Brain microvascular endothelial cell (primary cell): Measurements from ENCODE around the gene MMP23B.
"Not testable (repeated sequence)": the region's sequence is repeated elsewhere in the genome, so short reads cannot be mapped to it uniquely, and the experiment has no call there.

Source experiments
- DNase-seq: peaks from one replicate; pipeline ENCODE4 v3.0.0-alpha.2; 2020
- H3K27ac ChIP-seq: fragments of 250-450 bp; sonication (Bioruptor Pico); 2 replicates; pipeline ENCODE4 v1.5.1; 2020; ENCODE audit warnings: mild to moderate bottlenecking, moderate library complexity
- H3K27me3 ChIP-seq: fragments of 250-450 bp; sonication (Bioruptor Pico); replicated peaks from 2 replicates; pipeline ENCODE4 v1.5.1; 2020; ENCODE audit warnings: mild to moderate bottlenecking
- H3K36me3 ChIP-seq: fragments of 250-450 bp; sonication (Bioruptor Pico); replicated peaks from 2 replicates; pipeline ENCODE4 v1.5.1; 2020; ENCODE audit warnings: mild to moderate bottlenecking
- H3K4me3 ChIP-seq: 2 replicates; pipeline ENCODE4 v1.5.1; 2011; ENCODE audit warnings: low read depth, mild to moderate bottlenecking, control low read depth, low read length, moderate library complexity
- CTCF ChIP-seq: IDR thresholded peaks from 2 replicates; pipeline ENCODE4 v1.5.1; 2011; ENCODE audit warnings: low read depth, mild to moderate bottlenecking, moderate library complexity, low read length, control low read depth, inconsistent platforms; ENCODE audit errors: missing control alignments
- in situ Hi-C: cut with HindIII; loops from 2 replicates; pipeline ENCODE4 v1.10.0; 2017; ENCODE audit warnings: low sequenced_read_pairs, low pct_ligation_motif_present

The MMP23B gene

DNA sequence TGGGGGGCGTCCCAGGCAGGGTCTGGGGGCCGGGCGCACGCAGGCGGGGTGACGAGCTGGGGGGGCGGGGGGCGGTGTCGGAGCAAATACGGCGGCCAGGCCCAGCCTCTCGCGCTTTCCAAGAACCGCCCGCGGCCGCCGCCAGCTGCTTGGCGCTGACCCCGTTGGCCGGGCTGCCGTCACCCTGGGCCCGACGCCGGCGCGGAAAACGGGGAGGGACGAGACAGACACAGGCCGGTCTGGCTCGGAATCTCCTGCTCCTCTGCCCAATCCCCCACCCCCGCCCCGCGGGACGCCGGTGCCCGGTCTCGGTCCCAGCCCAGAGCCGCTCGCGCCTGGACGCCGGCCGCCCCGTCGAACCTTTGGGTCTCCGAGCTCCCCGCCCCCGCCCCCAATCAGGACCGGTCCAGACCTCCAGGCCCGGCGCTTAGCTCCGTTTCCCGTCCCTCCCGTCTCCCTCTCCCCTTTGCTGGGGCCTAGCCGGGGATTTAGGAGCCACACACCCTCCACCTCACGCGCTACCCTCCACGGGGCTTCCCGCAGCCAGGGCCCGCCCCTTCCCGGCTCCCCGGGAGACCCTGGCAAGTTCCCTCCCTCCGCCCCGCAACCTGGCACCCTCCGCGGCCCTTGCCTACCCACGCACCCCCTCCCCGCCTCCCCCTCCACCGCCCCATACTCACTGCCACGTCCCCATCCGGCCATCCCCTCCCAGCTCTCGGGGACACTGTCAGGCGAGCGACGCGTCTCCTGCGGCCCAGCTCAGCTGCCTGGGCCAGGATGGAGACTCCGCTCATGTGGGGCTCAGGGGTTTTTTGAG lies 800 bp upstream of the MMP23B start:
- H3K36me3 ChIP-seq = peaks cover 4% of the 10 kb centered on the region
- TF ChIP-seq CTCF = no peak
- in situ Hi-C loops = no loop called here
- H3K27me3 ChIP-seq = peaks cover 17% of the 10 kb centered on the region
- H3K4me3 ChIP-seq = no peak overlapping the region
- H3K27ac ChIP-seq = no peak overlapping the region
- DNase-seq = no peak

DNA sequence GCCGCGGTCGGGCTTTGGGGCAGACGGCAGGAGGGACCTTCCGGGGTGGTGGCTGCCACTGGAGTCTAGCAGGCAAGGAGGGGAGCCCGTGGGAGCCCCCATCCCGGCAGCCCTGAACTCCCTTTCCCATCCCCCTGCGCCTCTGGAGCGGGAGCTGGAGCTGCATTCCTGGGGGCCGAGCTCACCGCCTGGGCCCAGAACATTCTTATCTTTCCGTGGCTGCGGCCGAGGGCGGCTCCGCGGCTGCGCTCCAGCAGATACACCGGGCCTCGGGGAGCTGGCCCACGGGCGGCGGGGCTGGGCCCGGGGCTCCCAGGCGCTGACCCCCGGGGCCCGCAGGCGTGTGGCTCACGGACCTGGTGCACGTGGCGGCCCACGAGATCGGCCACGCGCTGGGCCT lies 1.4 kb downstream of the MMP23B start:
- in situ Hi-C loops, H3K27ac ChIP-seq, DNase-seq: not testable (repeated sequence)

GRCh38 chr1:1634613-1635012 lies 2.6 kb downstream of the MMP23B start:
- H3K36me3 ChIP-seq, H3K27ac ChIP-seq, DNase-seq, in situ Hi-C loops, H3K4me3 ChIP-seq: not testable (repeated sequence)
- H3K27me3 ChIP-seq = peaks cover 17% of the 10 kb centered on the region

More for the DNA sequence above, 1.4 kb downstream of the MMP23B start:
- Histone ChIP-seq H3K36me3 (peaks cover 10% of the 10 kb centered on the region), H3K27me3 (peaks cover 17% of the 10 kb centered on the region)
- not testable (repeated sequence) for H3K4me3 ChIP-seq

- not testable (repeated sequence) for H3K27me3 ChIP-seq
These were observed 4.9 kb downstream of the MMP23B start for GRCh38 chr1:1636621-1637478.

DNA sequence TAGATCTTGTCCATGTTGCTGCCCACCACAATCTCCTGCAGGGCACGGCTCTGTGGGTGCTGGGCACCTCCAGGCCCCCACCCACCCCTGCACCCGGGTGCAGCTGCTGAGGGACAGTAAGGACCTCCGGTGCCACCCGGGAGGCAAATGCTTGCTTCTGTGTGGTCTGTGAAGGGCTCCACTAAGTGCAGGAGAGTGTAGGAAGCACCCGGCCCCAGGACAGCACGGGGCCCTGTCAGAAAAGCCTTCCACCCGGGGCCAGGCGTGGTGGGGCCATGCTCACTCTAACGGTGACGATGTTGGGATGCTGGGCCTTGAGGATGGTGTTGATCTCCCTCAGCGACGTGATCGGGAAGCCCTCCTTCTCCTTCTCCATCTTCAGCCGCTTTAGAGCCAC lies 5.5 kb downstream of the MMP23B start:
- in situ Hi-C loops, H3K27me3 ChIP-seq, DNase-seq, H3K27ac ChIP-seq, H3K4me3 ChIP-seq, H3K36me3 ChIP-seq: not testable (repeated sequence)

More at GRCh38 chr1:1636621-1637478, 4.9 kb downstream of the MMP23B start:
- DNase-seq, H3K27ac ChIP-seq, H3K36me3 ChIP-seq, in situ Hi-C loops, H3K4me3 ChIP-seq: not testable (repeated sequence)

DNA sequence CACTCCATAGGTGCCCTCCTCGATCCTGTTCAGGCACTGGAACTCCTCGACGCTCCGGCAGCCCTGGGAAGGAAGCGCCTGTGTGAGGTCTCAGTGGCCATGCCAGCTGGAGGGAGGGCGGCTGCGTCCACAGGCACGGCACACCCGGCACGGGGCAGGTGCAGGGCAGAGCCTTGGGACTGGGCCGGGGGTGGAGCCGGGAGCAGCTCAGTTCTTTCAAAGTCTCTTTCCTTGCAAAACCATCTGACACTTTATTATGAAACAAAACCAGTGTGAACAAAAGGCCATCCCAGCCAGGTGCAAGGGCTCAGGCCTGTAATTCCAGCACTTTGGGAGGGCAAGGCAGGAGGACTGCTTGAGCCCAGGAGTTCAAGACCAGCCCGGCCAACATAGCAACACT lies 6.6 kb downstream of the MMP23B start:
- H3K36me3 ChIP-seq, DNase-seq, H3K27me3 ChIP-seq, H3K27ac ChIP-seq, H3K4me3 ChIP-seq, in situ Hi-C loops: not testable (repeated sequence)

DNA sequence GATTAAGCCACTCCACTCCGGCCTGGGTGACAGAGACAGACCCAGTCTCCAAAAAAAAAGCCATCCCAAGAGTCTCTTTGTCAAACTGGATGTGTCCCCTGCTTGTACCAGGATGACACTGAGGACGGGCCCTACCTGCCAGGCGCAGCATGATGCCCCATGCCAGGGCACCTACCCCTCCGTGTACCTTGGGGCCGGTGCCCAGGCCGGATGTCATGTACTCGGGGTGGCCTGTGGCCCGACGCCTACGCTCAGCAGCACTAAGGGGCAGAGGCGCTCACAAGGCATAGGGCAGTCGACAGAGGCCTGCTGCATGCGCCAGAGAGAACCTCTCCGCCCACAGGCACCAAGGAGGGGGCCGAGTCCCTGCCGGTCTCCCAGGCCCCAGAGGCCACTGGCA lies 7.4 kb downstream of the MMP23B start:
- in situ Hi-C loops, H3K27ac ChIP-seq, H3K4me3 ChIP-seq, H3K36me3 ChIP-seq, H3K27me3 ChIP-seq, DNase-seq: not testable (repeated sequence)

- H3K27me3 ChIP-seq, H3K4me3 ChIP-seq, H3K36me3 ChIP-seq, in situ Hi-C loops, DNase-seq, H3K27ac ChIP-seq: not testable (repeated sequence)
These were observed 8.1 kb downstream of the MMP23B start for GRCh38 chr1:1640081-1640480.

- DNase-seq = not testable (repeated sequence)
These were observed 8.9 kb downstream of the MMP23B start for GRCh38 chr1:1640711-1641461.

DNA sequence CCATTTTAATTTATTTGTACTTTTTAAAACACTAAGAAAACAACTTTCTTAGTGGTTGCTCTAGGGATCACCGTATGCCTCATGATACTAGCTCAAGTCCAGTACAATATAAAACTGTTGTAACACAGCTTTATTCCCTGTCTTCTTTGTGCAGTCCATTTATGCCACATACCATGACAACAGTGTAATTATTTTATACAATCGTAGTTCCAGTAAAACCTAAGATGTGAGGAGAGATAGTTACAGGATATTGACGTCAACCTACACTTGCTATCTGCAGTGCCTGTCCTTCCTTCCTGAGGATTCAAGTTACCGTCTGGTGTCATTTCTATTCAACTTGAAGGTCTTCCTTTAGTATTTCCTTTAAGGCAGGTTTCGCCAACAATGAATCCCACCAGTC lies 14.4 kb downstream of the MMP23B start:
- H3K4me3 ChIP-seq, H3K27me3 ChIP-seq, H3K27ac ChIP-seq, in situ Hi-C loops, DNase-seq, H3K36me3 ChIP-seq: not testable (repeated sequence)

More at GRCh38 chr1:1640711-1641461, 8.9 kb downstream of the MMP23B start:
- H3K27me3 ChIP-seq, H3K27ac ChIP-seq, H3K4me3 ChIP-seq, in situ Hi-C loops, H3K36me3 ChIP-seq: not testable (repeated sequence)

DNA sequence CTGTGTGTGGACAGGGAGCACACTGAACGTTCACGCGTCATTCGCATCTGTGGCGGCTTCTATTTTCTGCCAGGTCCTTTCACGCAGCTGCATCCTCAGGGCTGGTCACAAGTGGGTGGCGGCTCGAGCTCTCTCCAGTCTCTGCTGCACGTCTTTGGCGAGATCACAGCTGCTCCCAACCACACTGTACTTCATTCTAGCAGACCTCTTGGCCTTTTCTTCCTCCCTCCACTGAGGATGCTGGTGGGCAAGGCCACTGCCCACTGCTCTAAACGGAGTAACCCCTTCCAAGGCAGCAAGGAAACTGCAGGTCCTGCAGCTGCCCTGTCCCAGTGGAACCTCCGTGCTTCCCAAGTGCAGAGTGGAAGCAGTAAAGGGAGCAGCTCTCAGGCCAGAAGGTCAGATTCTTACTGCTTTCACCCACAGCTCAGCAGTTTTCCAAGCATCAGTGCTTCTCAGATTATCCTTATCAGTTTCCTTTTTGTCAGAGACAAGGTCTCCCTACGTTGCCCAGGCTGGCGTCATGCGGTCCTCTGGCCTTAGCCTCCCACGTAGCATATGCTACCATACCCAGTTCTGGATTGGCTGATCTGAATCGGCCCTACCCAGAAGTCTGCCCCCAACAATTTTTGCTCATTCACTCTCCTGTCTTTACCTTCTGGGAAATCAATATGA lies 15.7 kb downstream of the MMP23B start:
- H3K36me3 ChIP-seq, H3K27ac ChIP-seq, DNase-seq, H3K27me3 ChIP-seq, H3K4me3 ChIP-seq, in situ Hi-C loops: not testable (repeated sequence)

DNA sequence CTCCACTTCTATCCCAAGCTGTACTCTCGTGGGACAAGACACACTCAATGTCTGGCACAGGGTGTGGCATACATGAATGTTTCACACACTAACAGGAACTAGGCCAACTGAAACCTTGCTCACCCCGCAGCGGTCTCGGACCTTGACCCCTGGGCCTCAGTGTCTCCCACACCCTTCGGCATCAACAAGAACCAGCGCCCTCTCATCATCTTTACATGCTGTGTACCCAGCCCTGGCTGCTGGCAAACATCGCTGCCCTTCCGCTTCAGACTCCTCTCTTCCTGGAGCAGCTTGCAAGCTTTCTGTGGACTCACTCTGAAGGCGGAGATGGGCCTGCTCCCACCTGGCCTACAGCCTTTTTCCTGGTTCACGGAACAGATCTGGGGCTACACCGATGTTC lies 16.3 kb downstream of the MMP23B start:
- H3K27ac ChIP-seq, H3K27me3 ChIP-seq, DNase-seq, H3K36me3 ChIP-seq, in situ Hi-C loops, H3K4me3 ChIP-seq: not testable (repeated sequence)
